Endodermal cell (in vitro differentiated cells): ENCODE measurements around the gene DENND1A. TPM values are rescaled to one million over a fixed set of nuclear protein-coding genes. Genes with fewer than 3 reads are reported as not detected.

Experiments
- DNase-seq: peaks from one replicate; pipeline ENCODE4 v3.0.0-alpha.2; 2017
- H3K27ac ChIP-seq: 2 replicates; pipeline ENCODE4 v1.5.1; 2013; ENCODE audit warnings: mild to moderate bottlenecking, low read depth, low read length, moderate library complexity
- H3K27me3 ChIP-seq: 2 replicates; pipeline ENCODE4 v1.6.1; 2013; ENCODE audit warnings: mild to moderate bottlenecking, low read length, moderate library complexity; ENCODE audit not compliant: insufficient read depth, control insufficient read depth, poor library complexity, severe bottlenecking
- H3K36me3 ChIP-seq: 2 replicates; pipeline ENCODE4 v1.7.0; 2013; ENCODE audit warnings: mild to moderate bottlenecking, low read length, moderate library complexity; ENCODE audit not compliant: control insufficient read depth, insufficient read depth
- H3K4me1 ChIP-seq: one replicate; pipeline ENCODE4 v1.7.0; 2013; ENCODE audit warnings: low read length; ENCODE audit not compliant: control insufficient read depth, insufficient read depth
- H3K4me3 ChIP-seq: 2 replicates; pipeline ENCODE4 v1.5.1; 2013; ENCODE audit warnings: mild to moderate bottlenecking, low read length, moderate library complexity
- H3K9ac ChIP-seq: 2 replicates; pipeline ENCODE4 v1.6.1; 2013; ENCODE audit warnings: mild to moderate bottlenecking, low read length, moderate library complexity; ENCODE audit not compliant: poor library complexity, severe bottlenecking; ENCODE audit errors: extremely low read depth
- H3K9me3 ChIP-seq: 2 replicates; pipeline ENCODE4 v1.6.1; 2013; ENCODE audit warnings: mild to moderate bottlenecking, low read length, moderate library complexity; ENCODE audit not compliant: control insufficient read depth
- H3K27ac Mint-ChIP-seq: 2 replicates; pipeline ENCODE4 v1.8.0; 2020; ENCODE audit warnings: mixed read lengths
- H3K27me3 Mint-ChIP-seq: 2 replicates; pipeline ENCODE4 v1.8.0; 2021; ENCODE audit warnings: mild to moderate bottlenecking, mixed read lengths; ENCODE audit not compliant: insufficient read depth
- H3K36me3 Mint-ChIP-seq: 2 replicates; pipeline ENCODE4 v1.8.0; 2020; ENCODE audit warnings: low read depth, mixed read lengths
- H3K4me1 Mint-ChIP-seq: 2 replicates; pipeline ENCODE4 v1.8.0; 2020; ENCODE audit warnings: mixed read lengths
- H3K4me3 Mint-ChIP-seq: 2 replicates; pipeline ENCODE4 v1.8.0; 2020; ENCODE audit warnings: mild to moderate bottlenecking, moderate library complexity, mixed read lengths
- H3K9me3 Mint-ChIP-seq: 2 replicates; pipeline ENCODE4 v1.8.0; 2020; ENCODE audit warnings: mild to moderate bottlenecking, mixed read lengths
- CTCF ChIP-seq: fragments of 200-600 bp; sonication (generic); conservative IDR thresholded peaks from 2 replicates; pipeline ENCODE4 v1.5.0; 2021; ENCODE audit warnings: antibody characterized with exemption, mild to moderate bottlenecking
- WGBS, 2 experiments: methylation state at CpG; one replicate each; pipeline versions ENCODE4 v1.1.5 to v1.1.7; 2013; ENCODE audit warnings: missing lambda C conversion rate in 2 of 2, mixed read lengths in 1 of 2; ENCODE audit not compliant: insufficient coverage in 1 of 2, insufficient read length in 1 of 2; 5-methylcytosine and 5-hydroxymethylcytosine counted together
- total RNA-seq, 2 donors: library from RNA; stranded (reverse); fragmentation: NEBNext Ultra II Directional in 1 of 2; extraction: Animal tissue kit (Norgen Biotek cat#: 25700) in 1 of 2; gene quantifications; 2 replicates in 1 of 2; 3 replicates in 1 of 2; pipeline ENCODE4 v1.2.1, GENCODE V29; 2021

DENND1A gene
- total RNA-seq, 2 donors from 2014 or later, result 29.5 to 38.4 TPM

DNA sequence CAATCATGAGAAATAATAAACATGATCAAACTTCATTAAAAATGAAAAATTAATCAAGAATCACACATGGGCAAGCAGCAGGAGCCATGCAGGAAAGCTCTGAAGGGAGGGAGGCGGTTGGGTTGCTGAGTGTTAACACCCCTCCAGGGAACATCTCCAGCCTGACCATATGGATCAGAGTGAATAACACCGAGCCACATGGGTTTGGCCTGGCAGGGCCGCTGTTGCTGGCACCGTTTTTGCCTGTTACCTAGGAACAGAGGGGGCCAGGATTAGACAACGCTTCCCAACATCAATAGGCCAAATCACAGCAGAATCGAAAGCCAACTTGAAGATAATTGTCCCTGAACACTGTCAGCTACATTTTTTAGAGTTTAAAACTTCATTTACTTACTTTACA, 160.2 kb downstream of the DENND1A start:
- Mint-ChIP-seq H3K27ac (no peak overlapping the region), H3K4me1 (peaks cover 23% of the 10 kb centered on the region), H3K27me3 (no peaks in the 10 kb centered on the region), H3K36me3 (no peaks in the 10 kb centered on the region), H3K4me3 (no peak overlapping the region), H3K9me3 (no peaks in the 10 kb centered on the region)
- DNase-seq, result no peak
- Histone ChIP-seq H3K27me3 (no peaks in the 10 kb centered on the region), H3K4me1 (no peaks in the 10 kb centered on the region), H3K27ac (no peak overlapping the region), H3K9me3 (no peaks in the 10 kb centered on the region), H3K9ac (no peak overlapping the region), H3K4me3 (no peak overlapping the region), H3K36me3 (no peaks in the 10 kb centered on the region)
- TF ChIP-seq CTCF, result no peak
- 88 to 89% methylated on average over 4 to 6 of the region's 6 CpGs for WGBS, 2 experiments

- Mint-ChIP-seq H3K27ac (no peak overlapping the region), H3K27me3 (no peaks in the 10 kb centered on the region), H3K36me3 (peaks cover 1% of the 10 kb centered on the region), H3K9me3 (no peaks in the 10 kb centered on the region), H3K4me3 (no peak overlapping the region), H3K4me1 (no peaks in the 10 kb centered on the region)
- no peak for TF ChIP-seq CTCF
- H3K4me3 ChIP-seq, result no peak overlapping the region
- no peaks in the 10 kb centered on the region for H3K27me3 ChIP-seq
- DNase-seq, result no peak
- H3K27ac ChIP-seq, result no peak overlapping the region
- H3K4me1 ChIP-seq, result peaks cover 7% of the 10 kb centered on the region
- H3K36me3 ChIP-seq, result no peaks in the 10 kb centered on the region
- H3K9me3 ChIP-seq, result no peaks in the 10 kb centered on the region
- 86 to 93% methylated on average over 4 of the region's 4 CpGs for WGBS, 2 experiments
- no peak overlapping the region for H3K9ac ChIP-seq
Measured at GRCh38 chr9:123763910-123764588, 165.9 kb downstream of the DENND1A start.

GRCh38 chr9:123761905-123762605, 167.9 kb downstream of the DENND1A start:
- H3K9me3 Mint-ChIP-seq, result no peaks in the 10 kb centered on the region
- peak overlapping the region; percentile 53 for H3K4me3 ChIP-seq
- H3K4me3 Mint-ChIP-seq, result no peak overlapping the region
- H3K27ac Mint-ChIP-seq, result no peak overlapping the region
- H3K27me3 ChIP-seq, result no peaks in the 10 kb centered on the region
- H3K36me3 Mint-ChIP-seq, result peaks cover 2% of the 10 kb centered on the region
- peak; percentile 44 for DNase-seq
- H3K9me3 ChIP-seq, result no peaks in the 10 kb centered on the region
- H3K4me1 Mint-ChIP-seq, result peaks cover 6% of the 10 kb centered on the region
- no peaks in the 10 kb centered on the region for H3K27me3 Mint-ChIP-seq
- TF ChIP-seq CTCF, result no peak
- H3K36me3 ChIP-seq, result no peaks in the 10 kb centered on the region
- no peak overlapping the region for H3K9ac ChIP-seq
- no peak overlapping the region for H3K27ac ChIP-seq
- WGBS, 2 experiments, result 54 to 63% methylated on average over 1 to 4 of the region's 4 CpGs
- peaks cover 7% of the 10 kb centered on the region for H3K4me1 ChIP-seq
